Neural cell (in vitro differentiated cells): Measurements from ENCODE around the gene SP3. TPM values are rescaled to one million over a fixed set of nuclear protein-coding genes. Genes with fewer than 3 reads are reported as not detected.

Experiments used
- H2AFZ ChIP-seq: fragments of 200-600, 300-800 bp; sonication (generic), shearing (Covaris generic); 2 replicates; pipeline ENCODE4 v1.6.0; 2014; ENCODE audit warnings: low read depth, mild to moderate bottlenecking, antibody characterized with exemption, low read length, moderate library complexity
- H3F3A ChIP-seq: fragments of 200-600 bp; shearing (Covaris generic); 2 replicates; pipeline ENCODE4 v1.6.1; 2016; ENCODE audit warnings: mild to moderate bottlenecking, moderate library complexity, mixed read lengths, antibody characterized with exemption, low read length; ENCODE audit not compliant: insufficient read depth, poor library complexity, severe bottlenecking
- H3K27ac ChIP-seq: fragments of 200-600, 300-800 bp; sonication (generic), shearing (Covaris generic); 2 replicates; pipeline ENCODE4 v1.5.1; 2014; ENCODE audit warnings: mild to moderate bottlenecking, low read length, moderate library complexity
- H3K27me3 ChIP-seq: fragments of 300-800, 200-600 bp; sonication (generic), shearing (Covaris generic); 2 replicates; pipeline ENCODE4 v1.6.0; 2014; ENCODE audit warnings: mild to moderate bottlenecking, low read depth, low read length, moderate library complexity; ENCODE audit not compliant: insufficient read depth
- H3K36me3 ChIP-seq: fragments of 300-800, 200-600 bp; sonication (generic), shearing (Covaris generic); 2 replicates; pipeline ENCODE4 v1.5.1; 2014; ENCODE audit warnings: mild to moderate bottlenecking, antibody characterized with exemption, low read length, moderate library complexity; ENCODE audit not compliant: insufficient read depth
- H3K4me2 ChIP-seq: fragments of 300-800, 200-600 bp; sonication (generic), shearing (Covaris generic); 2 replicates; pipeline ENCODE4 v1.6.0; 2014; ENCODE audit warnings: mild to moderate bottlenecking, low read length
- H3K4me3 ChIP-seq: fragments of 300-800, 200-600 bp; sonication (generic), shearing (Covaris generic); 2 replicates; pipeline ENCODE4 v1.5.1; 2014; ENCODE audit warnings: mild to moderate bottlenecking, low read length, moderate library complexity
- H3K79me2 ChIP-seq: fragments of 200-600 bp; shearing (Covaris generic); replicated peaks from 2 replicates; pipeline ENCODE4 v1.6.0; 2014; ENCODE audit warnings: mild to moderate bottlenecking, low read length, moderate library complexity; ENCODE audit not compliant: insufficient read depth
- H3K9ac ChIP-seq: fragments of 300-800, 200-600 bp; sonication (generic), shearing (Covaris generic); 2 replicates; pipeline ENCODE4 v1.6.1; 2016; ENCODE audit warnings: mild to moderate bottlenecking, low read length, mixed read lengths
- H3K9me2 ChIP-seq: fragments of 200-600 bp; shearing (Covaris generic); 2 replicates; pipeline ENCODE4 v1.6.1; 2016; ENCODE audit warnings: mild to moderate bottlenecking, low read length, mixed read lengths; ENCODE audit not compliant: insufficient read depth
- H3K9me3 ChIP-seq: fragments of 200-600, 300-800 bp; sonication (generic), shearing (Covaris generic); 2 replicates; pipeline ENCODE4 v1.6.1; 2016; ENCODE audit warnings: mild to moderate bottlenecking, mixed run types, low read length, moderate library complexity, mixed read lengths
- H4K20me1 ChIP-seq: fragments of 200-600 bp; shearing (Covaris generic); 2 replicates; pipeline ENCODE4 v1.6.1; 2016; ENCODE audit warnings: mild to moderate bottlenecking, mixed run types; ENCODE audit not compliant: insufficient read depth
- EP300 ChIP-seq: fragments of 450-650 bp; conservative IDR thresholded peaks from 2 replicates; pipeline ENCODE4 v1.6.1; 2014; ENCODE audit warnings: antibody characterized with exemption, mild to moderate bottlenecking, moderate library complexity; ENCODE audit not compliant: poor library complexity, severe bottlenecking
- EZH2 ChIP-seq: fragments of 200-600, 300-800 bp; shearing (Covaris generic), sonication (generic); IDR thresholded peaks from 2 replicates; pipeline ENCODE4 v1.6.1; 2014; ENCODE audit warnings: antibody characterized with exemption, low read length, borderline replicate concordance, mild to moderate bottlenecking; ENCODE audit not compliant: insufficient read depth, poor library complexity, severe bottlenecking
- MXI1 ChIP-seq: fragments of 450-650 bp; conservative IDR thresholded peaks from 2 replicates; pipeline ENCODE4 v1.6.1; 2014; ENCODE audit warnings: antibody characterized with exemption, mild to moderate bottlenecking; ENCODE audit not compliant: poor library complexity, severe bottlenecking
- POLR2AphosphoS5 ChIP-seq: IDR thresholded peaks from 2 replicates; pipeline ENCODE4 v1.6.1; 2012
- RAD21 ChIP-seq: fragments of 450-650 bp; conservative IDR thresholded peaks from 2 replicates; pipeline ENCODE4 v1.6.1; 2014; ENCODE audit warnings: antibody characterized with exemption, mild to moderate bottlenecking, moderate library complexity
- SMC3 ChIP-seq: fragments of 450-650 bp; conservative IDR thresholded peaks from 2 replicates; pipeline ENCODE4 v1.6.1; 2014; ENCODE audit warnings: antibody characterized with exemption, mild to moderate bottlenecking, moderate library complexity; ENCODE audit not compliant: poor library complexity
- TAF1 ChIP-seq: IDR thresholded peaks from 2 replicates; pipeline ENCODE4 v1.6.1; 2012; ENCODE audit warnings: low read depth
- polyA plus RNA-seq: library from polyadenylated mRNA; depleted of rRNA; stranded (reverse); fragments of >200 nt; gene quantifications from 2 replicates; pipeline ENCODE4 v1.2.3, GENCODE V29; 2014
- TF ChIP-seq, protein P1 (sequence below): fragments of 450-650 bp; IDR thresholded peaks from 2 replicates; pipeline ENCODE4 v1.5.1; 2014; ENCODE audit warnings: antibody characterized with exemption, mild to moderate bottlenecking, moderate library complexity; ENCODE audit not compliant: poor library complexity, severe bottlenecking
- TF ChIP-seq, protein P2 (sequence below): IDR thresholded peaks from 2 replicates; pipeline ENCODE4 v1.6.1; 2012; ENCODE audit warnings: borderline replicate concordance

The SP3 gene
- polyA plus RNA-seq, 1 donor from 2014 or later = 57.8 TPM

- H3K9me3 ChIP-seq = no peaks in the 10 kb centered on the region
- no peak overlapping the region for H2AFZ ChIP-seq
- no peak overlapping the region for H3K4me3 ChIP-seq
- H3F3A ChIP-seq = no peaks in the 10 kb centered on the region
- no peaks in the 10 kb centered on the region for H3K36me3 ChIP-seq
- TF ChIP-seq MXI1 (no peak), POLR2AphosphoS5 (no peak), EP300 (no peak), RAD21 (no peak), SMC3 (no peak), TAF1 (no peak), EZH2 (no peak)
- TF ChIP-seq, protein P1, sequence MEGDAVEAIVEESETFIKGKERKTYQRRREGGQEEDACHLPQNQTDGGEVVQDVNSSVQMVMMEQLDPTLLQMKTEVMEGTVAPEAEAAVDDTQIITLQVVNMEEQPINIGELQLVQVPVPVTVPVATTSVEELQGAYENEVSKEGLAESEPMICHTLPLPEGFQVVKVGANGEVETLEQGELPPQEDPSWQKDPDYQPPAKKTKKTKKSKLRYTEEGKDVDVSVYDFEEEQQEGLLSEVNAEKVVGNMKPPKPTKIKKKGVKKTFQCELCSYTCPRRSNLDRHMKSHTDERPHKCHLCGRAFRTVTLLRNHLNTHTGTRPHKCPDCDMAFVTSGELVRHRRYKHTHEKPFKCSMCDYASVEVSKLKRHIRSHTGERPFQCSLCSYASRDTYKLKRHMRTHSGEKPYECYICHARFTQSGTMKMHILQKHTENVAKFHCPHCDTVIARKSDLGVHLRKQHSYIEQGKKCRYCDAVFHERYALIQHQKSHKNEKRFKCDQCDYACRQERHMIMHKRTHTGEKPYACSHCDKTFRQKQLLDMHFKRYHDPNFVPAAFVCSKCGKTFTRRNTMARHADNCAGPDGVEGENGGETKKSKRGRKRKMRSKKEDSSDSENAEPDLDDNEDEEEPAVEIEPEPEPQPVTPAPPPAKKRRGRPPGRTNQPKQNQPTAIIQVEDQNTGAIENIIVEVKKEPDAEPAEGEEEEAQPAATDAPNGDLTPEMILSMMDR = no peak
- TF ChIP-seq, protein P2, sequence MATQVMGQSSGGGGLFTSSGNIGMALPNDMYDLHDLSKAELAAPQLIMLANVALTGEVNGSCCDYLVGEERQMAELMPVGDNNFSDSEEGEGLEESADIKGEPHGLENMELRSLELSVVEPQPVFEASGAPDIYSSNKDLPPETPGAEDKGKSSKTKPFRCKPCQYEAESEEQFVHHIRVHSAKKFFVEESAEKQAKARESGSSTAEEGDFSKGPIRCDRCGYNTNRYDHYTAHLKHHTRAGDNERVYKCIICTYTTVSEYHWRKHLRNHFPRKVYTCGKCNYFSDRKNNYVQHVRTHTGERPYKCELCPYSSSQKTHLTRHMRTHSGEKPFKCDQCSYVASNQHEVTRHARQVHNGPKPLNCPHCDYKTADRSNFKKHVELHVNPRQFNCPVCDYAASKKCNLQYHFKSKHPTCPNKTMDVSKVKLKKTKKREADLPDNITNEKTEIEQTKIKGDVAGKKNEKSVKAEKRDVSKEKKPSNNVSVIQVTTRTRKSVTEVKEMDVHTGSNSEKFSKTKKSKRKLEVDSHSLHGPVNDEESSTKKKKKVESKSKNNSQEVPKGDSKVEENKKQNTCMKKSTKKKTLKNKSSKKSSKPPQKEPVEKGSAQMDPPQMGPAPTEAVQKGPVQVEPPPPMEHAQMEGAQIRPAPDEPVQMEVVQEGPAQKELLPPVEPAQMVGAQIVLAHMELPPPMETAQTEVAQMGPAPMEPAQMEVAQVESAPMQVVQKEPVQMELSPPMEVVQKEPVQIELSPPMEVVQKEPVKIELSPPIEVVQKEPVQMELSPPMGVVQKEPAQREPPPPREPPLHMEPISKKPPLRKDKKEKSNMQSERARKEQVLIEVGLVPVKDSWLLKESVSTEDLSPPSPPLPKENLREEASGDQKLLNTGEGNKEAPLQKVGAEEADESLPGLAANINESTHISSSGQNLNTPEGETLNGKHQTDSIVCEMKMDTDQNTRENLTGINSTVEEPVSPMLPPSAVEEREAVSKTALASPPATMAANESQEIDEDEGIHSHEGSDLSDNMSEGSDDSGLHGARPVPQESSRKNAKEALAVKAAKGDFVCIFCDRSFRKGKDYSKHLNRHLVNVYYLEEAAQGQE = no peak
- no peak overlapping the region for H3K4me2 ChIP-seq
- no peaks in the 10 kb centered on the region for H4K20me1 ChIP-seq
- no peaks in the 10 kb centered on the region for H3K9me2 ChIP-seq
- H3K79me2 ChIP-seq = no peaks in the 10 kb centered on the region
- H3K27ac ChIP-seq = no peak overlapping the region
- no peaks in the 10 kb centered on the region for H3K27me3 ChIP-seq
- H3K9ac ChIP-seq = no peak overlapping the region
Observed at GRCh38 chr2:173884025-173884802, 81.0 kb downstream of the SP3 start.

- no peaks in the 10 kb centered on the region for H3K79me2 ChIP-seq
- no peaks in the 10 kb centered on the region for H3K9me3 ChIP-seq
- no peaks in the 10 kb centered on the region for H3K36me3 ChIP-seq
- no peaks in the 10 kb centered on the region for H3K27me3 ChIP-seq
- H3K9ac ChIP-seq = no peak overlapping the region
- TF ChIP-seq EP300 (no peak), RAD21 (no peak), MXI1 (no peak), EZH2 (no peak), SMC3 (no peak), POLR2AphosphoS5 (no peak), TAF1 (no peak)
- TF ChIP-seq, protein P1 = no peak
- TF ChIP-seq, protein P2 = no peak
- H3F3A ChIP-seq = no peaks in the 10 kb centered on the region
- H3K4me3 ChIP-seq = no peak overlapping the region
- H4K20me1 ChIP-seq = no peaks in the 10 kb centered on the region
- H2AFZ ChIP-seq = no peak overlapping the region
- no peak overlapping the region for H3K4me2 ChIP-seq
- no peaks in the 10 kb centered on the region for H3K9me2 ChIP-seq
- no peak overlapping the region for H3K27ac ChIP-seq
Observed at GRCh38 chr2:173881886-173882285, 83.3 kb downstream of the SP3 start.
